Measurements from ENCODE around the gene KRT81.
"Not testable (repeated sequence)": the region's sequence is repeated elsewhere in the genome, so short reads cannot be mapped to it uniquely, and the experiment has no call there.

Gene KRT81

GRCh38 chr12:52307836-52308805, 16.8 kb upstream of the KRT81 start:
- H3K4me1 ChIP-seq (ENCODE audit: control insufficient read depth, insufficient read depth, low read length, unreplicated experiment), result peaks cover 4% of the 10 kb centered on the region
- peak overlapping the region; percentile 88 for H2AFZ ChIP-seq (ENCODE audit: low read length, unreplicated experiment)
- H3K27ac ChIP-seq (ENCODE audit: low read depth, low read length), result no peak overlapping the region
- H3K36me3 ChIP-seq (ENCODE audit: insufficient read depth, low read length), result no peaks in the 10 kb centered on the region
- H3K4me3 ChIP-seq (ENCODE audit: low read depth, low read length), result peak overlapping the region; percentile 77
- H3K27me3 ChIP-seq (ENCODE audit: insufficient read depth, low read length), result peaks cover 14% of the 10 kb centered on the region
- no peaks in the 10 kb centered on the region for H3K79me2 ChIP-seq (ENCODE audit: control insufficient read depth, insufficient read depth, low read length, unreplicated experiment)

- H3K36me3 ChIP-seq (ENCODE audit: insufficient read depth, low read length), result no peaks in the 10 kb centered on the region
These were observed 15.4 kb upstream of the KRT81 start for GRCh38 chr12:52306731-52307130.

GRCh38 chr12:52305921-52306705, 14.8 kb upstream of the KRT81 start:
- Histone ChIP-seq H3K36me3 (ENCODE audit: insufficient read depth, low read length) (no peaks in the 10 kb centered on the region), H3K27ac (ENCODE audit: low read depth, low read length) (no peak overlapping the region), H3K79me2 (ENCODE audit: control insufficient read depth, insufficient read depth, low read length, unreplicated experiment) (no peaks in the 10 kb centered on the region), H3K27me3 (ENCODE audit: insufficient read depth, low read length) (peaks cover 6% of the 10 kb centered on the region), H3K4me3 (ENCODE audit: low read depth, low read length) (no peak overlapping the region), H2AFZ (ENCODE audit: low read length, unreplicated experiment) (no peak overlapping the region), H3K4me1 (ENCODE audit: control insufficient read depth, insufficient read depth, low read length, unreplicated experiment) (peaks cover 4% of the 10 kb centered on the region)

More at GRCh38 chr12:52306731-52307130, 15.4 kb upstream of the KRT81 start:
- no peak overlapping the region for H2AFZ ChIP-seq (ENCODE audit: low read length, unreplicated experiment)
- no peak overlapping the region for H3K27ac ChIP-seq (ENCODE audit: low read depth, low read length)
- H3K4me1 ChIP-seq (ENCODE audit: control insufficient read depth, insufficient read depth, low read length, unreplicated experiment), result peaks cover 4% of the 10 kb centered on the region
- no peaks in the 10 kb centered on the region for H3K79me2 ChIP-seq (ENCODE audit: control insufficient read depth, insufficient read depth, low read length, unreplicated experiment)
- H3K27me3 ChIP-seq (ENCODE audit: insufficient read depth, low read length), result peaks cover 6% of the 10 kb centered on the region
- no peak overlapping the region for H3K4me3 ChIP-seq (ENCODE audit: low read depth, low read length)

- not testable (repeated sequence) for H3K27me3 ChIP-seq (ENCODE audit: insufficient read depth, low read length); H3K27ac ChIP-seq (ENCODE audit: low read depth, low read length); H2AFZ ChIP-seq (ENCODE audit: low read length, unreplicated experiment); H3K4me1 ChIP-seq (ENCODE audit: control insufficient read depth, insufficient read depth, low read length, unreplicated experiment); H3K79me2 ChIP-seq (ENCODE audit: control insufficient read depth, insufficient read depth, low read length, unreplicated experiment); H3K4me3 ChIP-seq (ENCODE audit: low read depth, low read length); H3K36me3 ChIP-seq (ENCODE audit: insufficient read depth, low read length)
These were observed 13.6 kb upstream of the KRT81 start for GRCh38 chr12:52304941-52305411.

GRCh38 chr12:52302242-52302914, 11.0 kb upstream of the KRT81 start:
- H3K36me3 ChIP-seq (ENCODE audit: insufficient read depth, low read length); H3K27ac ChIP-seq (ENCODE audit: low read depth, low read length); H3K79me2 ChIP-seq (ENCODE audit: control insufficient read depth, insufficient read depth, low read length, unreplicated experiment); H3K4me3 ChIP-seq (ENCODE audit: low read depth, low read length); H2AFZ ChIP-seq (ENCODE audit: low read length, unreplicated experiment); H3K4me1 ChIP-seq (ENCODE audit: control insufficient read depth, insufficient read depth, low read length, unreplicated experiment): not testable (repeated sequence)
- peaks cover 16% of the 10 kb centered on the region for H3K27me3 ChIP-seq (ENCODE audit: insufficient read depth, low read length)

- H2AFZ ChIP-seq (ENCODE audit: low read length, unreplicated experiment); H3K4me3 ChIP-seq (ENCODE audit: low read depth, low read length); H3K79me2 ChIP-seq (ENCODE audit: control insufficient read depth, insufficient read depth, low read length, unreplicated experiment); H3K4me1 ChIP-seq (ENCODE audit: control insufficient read depth, insufficient read depth, low read length, unreplicated experiment); H3K36me3 ChIP-seq (ENCODE audit: insufficient read depth, low read length); H3K27ac ChIP-seq (ENCODE audit: low read depth, low read length): not testable (repeated sequence)
- peaks cover 20% of the 10 kb centered on the region for H3K27me3 ChIP-seq (ENCODE audit: insufficient read depth, low read length)
These were observed 10.4 kb upstream of the KRT81 start for GRCh38 chr12:52301721-52302120.

GRCh38 chr12:52300796-52301691, 9.7 kb upstream of the KRT81 start:
- H3K27ac ChIP-seq (ENCODE audit: low read depth, low read length), result no peak overlapping the region
- H3K27me3 ChIP-seq (ENCODE audit: insufficient read depth, low read length), result peaks cover 20% of the 10 kb centered on the region
- no peak overlapping the region for H3K4me3 ChIP-seq (ENCODE audit: low read depth, low read length)
- no peaks in the 10 kb centered on the region for H3K36me3 ChIP-seq (ENCODE audit: insufficient read depth, low read length)
- no peaks in the 10 kb centered on the region for H3K79me2 ChIP-seq (ENCODE audit: control insufficient read depth, insufficient read depth, low read length, unreplicated experiment)
- no peaks in the 10 kb centered on the region for H3K4me1 ChIP-seq (ENCODE audit: control insufficient read depth, insufficient read depth, low read length, unreplicated experiment)
- no peak overlapping the region for H2AFZ ChIP-seq (ENCODE audit: low read length, unreplicated experiment)

- H3K27me3 ChIP-seq (ENCODE audit: insufficient read depth, low read length), result peaks cover 20% of the 10 kb centered on the region
- H3K79me2 ChIP-seq (ENCODE audit: control insufficient read depth, insufficient read depth, low read length, unreplicated experiment), result no peaks in the 10 kb centered on the region
- H3K4me1 ChIP-seq (ENCODE audit: control insufficient read depth, insufficient read depth, low read length, unreplicated experiment), result no peaks in the 10 kb centered on the region
- H2AFZ ChIP-seq (ENCODE audit: low read length, unreplicated experiment), result no peak overlapping the region
- no peak overlapping the region for H3K4me3 ChIP-seq (ENCODE audit: low read depth, low read length)
- H3K27ac ChIP-seq (ENCODE audit: low read depth, low read length), result no peak overlapping the region
- no peaks in the 10 kb centered on the region for H3K36me3 ChIP-seq (ENCODE audit: insufficient read depth, low read length)
These were observed 7.4 kb upstream of the KRT81 start for GRCh38 chr12:52298677-52299190.

- H2AFZ ChIP-seq (ENCODE audit: low read length, unreplicated experiment), result no peak overlapping the region
- H3K36me3 ChIP-seq (ENCODE audit: insufficient read depth, low read length), result no peaks in the 10 kb centered on the region
- H3K4me1 ChIP-seq (ENCODE audit: control insufficient read depth, insufficient read depth, low read length, unreplicated experiment), result no peaks in the 10 kb centered on the region
- H3K27me3 ChIP-seq (ENCODE audit: insufficient read depth, low read length), result peaks cover 21% of the 10 kb centered on the region
- H3K27ac ChIP-seq (ENCODE audit: low read depth, low read length), result no peak overlapping the region
- H3K79me2 ChIP-seq (ENCODE audit: control insufficient read depth, insufficient read depth, low read length, unreplicated experiment), result no peaks in the 10 kb centered on the region
- H3K4me3 ChIP-seq (ENCODE audit: low read depth, low read length), result no peak overlapping the region
These were observed 5.4 kb upstream of the KRT81 start for GRCh38 chr12:52296572-52297215.

All from ACC112 (cell line).